Activated CD4-positive, alpha-beta T cell treated with anti-CD3 and anti-CD28 coated beads, Interleukin-2, amount 50 U/mL, for 16 hours (primary cell): ENCODE results near the gene HSPE1.
"Not testable (repeated sequence)": the region's sequence is repeated elsewhere in the genome, so short reads cannot be mapped to it uniquely, and the experiment has no call there.

ENCODE experiments used
- DNase-seq: peaks from one replicate; pipeline ENCODE4 v3.0.0-alpha.2; 2020

The HSPE1 gene

GRCh38 chr2:197498937-197499593, 1.1 kb upstream of the HSPE1 start:
- DNase-seq, result peak; percentile 58

- DNase-seq, result no peak
Measured at GRCh38 chr2:197500503-197501131, 438 bp downstream of the HSPE1 start.

GRCh38 chr2:197502201-197502600, 2.0 kb downstream of the HSPE1 start:
- DNase-seq, result no peak

GRCh38 chr2:197502685-197503084, 2.5 kb downstream of the HSPE1 start:
- DNase-seq, result no peak

GRCh38 chr2:197504000-197504399, 3.8 kb downstream of the HSPE1 start:
- DNase-seq, result no peak

GRCh38 chr2:197504512-197504911, 4.3 kb downstream of the HSPE1 start:
- no peak for DNase-seq

- DNase-seq, result no peak
Measured at GRCh38 chr2:197506658-197507057, 6.5 kb downstream of the HSPE1 start.

GRCh38 chr2:197513915-197514314, 13.7 kb downstream of the HSPE1 start:
- DNase-seq, result no peak

GRCh38 chr2:197514754-197515153, 14.6 kb downstream of the HSPE1 start:
- DNase-seq, result no peak

GRCh38 chr2:197515315-197515738, 15.1 kb downstream of the HSPE1 start:
- DNase-seq, result no peak

- peak; percentile 96 for DNase-seq
Measured at GRCh38 chr2:197515739-197516392, 15.7 kb downstream of the HSPE1 start, which contains the start of gene MOB4. Gene MOB4, plus strand, starts transcription at chr2:197516066. Its CDS starts 21 bp downstream, at chr2:197516087.

- no peak for DNase-seq
Measured at GRCh38 chr2:197516393-197516761, 16.2 kb downstream of the HSPE1 start.

GRCh38 chr2:197517150-197517549, 17.0 kb downstream of the HSPE1 start:
- no peak for DNase-seq

- no peak for DNase-seq
Measured at GRCh38 chr2:197538412-197538811, 38.2 kb downstream of the HSPE1 start.

GRCh38 chr2:197539734-197540133, 39.6 kb downstream of the HSPE1 start:
- no peak for DNase-seq

GRCh38 chr2:197543206-197543605, 43.0 kb downstream of the HSPE1 start:
- DNase-seq, result no peak

GRCh38 chr2:197547163-197547900, 47.2 kb downstream of the HSPE1 start:
- DNase-seq, result no peak

GRCh38 chr2:197548582-197548981, 48.4 kb downstream of the HSPE1 start:
- no peak for DNase-seq

- DNase-seq, result not testable (repeated sequence)
Measured at GRCh38 chr2:197551260-197551659, 51.1 kb downstream of the HSPE1 start.
